Naive thymus-derived CD4-positive, alpha-beta T cell (primary cell): ENCODE results near the gene BMAL1. TPM values are rescaled to one million over a fixed set of nuclear protein-coding genes. Genes with fewer than 3 reads are reported as not detected.

Experiments used
- ATAC-seq: fragments of 150-1000 bp; cut with Tn5 transposase; 2 replicates; pipeline ENCODE4 v1.10.0; 2021; ENCODE audit warnings: mild to moderate bottlenecking, moderate library complexity
- CTCF ChIA-PET: fragments of 350-600 bp; sonication (Branson Sonifier 250); formaldehyde crosslinking; loops from one replicate; lab custom pipeline; 2021; ENCODE audit warnings: antibody characterized with exemption; lab: Charles Lee
- POLR2A ChIA-PET: fragments of 350-600 bp; sonication (Branson Sonifier 250); formaldehyde crosslinking; loops from one replicate; lab custom pipeline; 2021; ENCODE audit warnings: antibody characterized with exemption, inconsistent platforms; lab: Charles Lee
- DNase-seq, 9 donors: peaks; one replicate each; pipeline versions ENCODE4 v3.0.0 to v3.0.0-alpha.2; 2020 to 2022; ENCODE audit warnings: mixed read lengths in 1 of 9
- H3K27ac ChIP-seq: one replicate; pipeline ENCODE4 v1.7.0; 2013; ENCODE audit warnings: mild to moderate bottlenecking, low read depth, low read length, moderate library complexity
- H3K27me3 ChIP-seq, 2 donors: one replicate each; pipeline ENCODE4 v1.7.0; 2013; ENCODE audit warnings: low read length in 2 of 2, mild to moderate bottlenecking in 2 of 2, moderate library complexity in 2 of 2; ENCODE audit not compliant: control insufficient read depth in 2 of 2, insufficient read depth in 2 of 2
- H3K36me3 ChIP-seq, 3 experiments: 1 replicate in 2 of 3; 2 replicates in 1 of 3; pipeline ENCODE4 v1.7.0; 2013; ENCODE audit warnings: low read length in 3 of 3, mild to moderate bottlenecking in 3 of 3, moderate library complexity in 1 of 3; ENCODE audit not compliant: insufficient read depth in 3 of 3, control insufficient read depth in 2 of 3
- H3K4me1 ChIP-seq, 2 donors: one replicate each; pipeline ENCODE4 v1.7.0; 2013; ENCODE audit warnings: low read length in 2 of 2, mild to moderate bottlenecking in 2 of 2, moderate library complexity in 1 of 2; ENCODE audit not compliant: control insufficient read depth in 2 of 2, insufficient read depth in 2 of 2
- H3K4me3 ChIP-seq: 2 replicates; pipeline ENCODE4 v1.7.0; 2013; ENCODE audit warnings: mild to moderate bottlenecking, low read length
- H3K9me3 ChIP-seq, 3 experiments: 1 replicate in 2 of 3; 2 replicates in 1 of 3; pipeline ENCODE4 v1.7.0; 2013; ENCODE audit warnings: low read length in 3 of 3; ENCODE audit not compliant: control insufficient read depth in 2 of 3
- H3K27ac Mint-ChIP-seq, 9 donors: one replicate each; pipeline ENCODE4 v1.8.0; 2020 to 2022; ENCODE audit warnings: mixed read lengths in 9 of 9, mild to moderate bottlenecking in 8 of 9, moderate library complexity in 5 of 9, inconsistent platforms in 2 of 9
- H3K27me3 Mint-ChIP-seq, 5 donors: one replicate each; pipeline ENCODE4 v1.8.0; 2021 to 2022; ENCODE audit warnings: mixed read lengths in 5 of 5, mild to moderate bottlenecking in 1 of 5
- H3K36me3 Mint-ChIP-seq, 5 donors: one replicate each; pipeline ENCODE4 v1.8.0; 2020 to 2022; ENCODE audit warnings: mixed read lengths in 5 of 5, mild to moderate bottlenecking in 3 of 5, inconsistent platforms in 1 of 5
- H3K4me1 Mint-ChIP-seq, 7 donors: one replicate each; pipeline ENCODE4 v1.8.0; 2020 to 2022; ENCODE audit warnings: mixed read lengths in 7 of 7, mild to moderate bottlenecking in 3 of 7, inconsistent platforms in 1 of 7
- H3K4me3 Mint-ChIP-seq, 10 donors: one replicate each; pipeline ENCODE4 v1.8.0; 2020 to 2022; ENCODE audit warnings: mild to moderate bottlenecking in 10 of 10, mixed read lengths in 10 of 10, moderate library complexity in 6 of 10, inconsistent platforms in 2 of 10
- H3K9me3 Mint-ChIP-seq, 11 donors: one replicate each; pipeline ENCODE4 v1.8.0; 2020 to 2022; ENCODE audit warnings: mixed read lengths in 11 of 11, mild to moderate bottlenecking in 4 of 11, inconsistent platforms in 1 of 11, moderate library complexity in 1 of 11
- intact Hi-C, 2 donors: fragments of 100-400 bp; cut with micrococcal nuclease; formaldehyde crosslinking; loops; one replicate each; pipeline ENCODE4 v1.15.1; 2023
- polyA plus RNA-seq, 2 donors: library from polyadenylated mRNA; unstranded; fragments of 300-500 nt; fragmentation: Illumina TruSeq; gene quantifications; one replicate each; pipeline ENCODE4 v1.2.3, GENCODE V29; 2021
- total RNA-seq, 6 experiments: library from RNA in 5 of 6; stranded (reverse) in 5 of 6; gene quantifications; 1 replicate in 5 of 6; 2 replicates in 1 of 6; pipeline ENCODE4 v1.2.3 and lab custom pipeline; 2021 to 2026

BMAL1 gene
- total and polyA plus RNA-seq, 7 experiments from 2014 or later, result 12.8 to 88.3 (median 47.9) TPM

- ATAC-seq (no peak), DNase-seq (no peak)
- Mint-ChIP-seq H3K4me3 (no peak overlapping the region), H3K36me3 (peaks cover 5 to 10% (median 8%) of the 10 kb centered on the region in 5 donors), H3K27me3 (no peaks in the 10 kb centered on the region), H3K27ac (peak overlapping the region in 2 of 9 donors; percentile 30 to 51), H3K9me3 (no peaks in the 10 kb centered on the region), H3K4me1 (peaks cover 41 to 81% (median 62%) of the 10 kb centered on the region in 7 donors)
- peaks cover 11 to 18% of the 10 kb centered on the region in 2 donors for H3K4me1 ChIP-seq
- no peak overlapping the region for H3K27ac ChIP-seq
- H3K27me3 ChIP-seq, result no peaks in the 10 kb centered on the region
- CTCF ChIA-PET, result interaction anchor here (0.6 to 2.1 kb wide), 3 partner anchors 15 to 42 kb away, joined by 3 to 5 read pairs (median 3); no protein-coding TSS in a partner anchor
- H3K9me3 ChIP-seq, result no peaks in the 10 kb centered on the region
- H3K36me3 ChIP-seq, result peaks cover 0 to 4% (median 0%) of the 10 kb centered on the region in 3 experiments
- intact Hi-C loops, result no loop called here
- no peak overlapping the region for H3K4me3 ChIP-seq
- POLR2A ChIA-PET, result no interaction called here
Measured at GRCh38 chr11:13320688-13321087, 43.1 kb downstream of the BMAL1 start.

DNA sequence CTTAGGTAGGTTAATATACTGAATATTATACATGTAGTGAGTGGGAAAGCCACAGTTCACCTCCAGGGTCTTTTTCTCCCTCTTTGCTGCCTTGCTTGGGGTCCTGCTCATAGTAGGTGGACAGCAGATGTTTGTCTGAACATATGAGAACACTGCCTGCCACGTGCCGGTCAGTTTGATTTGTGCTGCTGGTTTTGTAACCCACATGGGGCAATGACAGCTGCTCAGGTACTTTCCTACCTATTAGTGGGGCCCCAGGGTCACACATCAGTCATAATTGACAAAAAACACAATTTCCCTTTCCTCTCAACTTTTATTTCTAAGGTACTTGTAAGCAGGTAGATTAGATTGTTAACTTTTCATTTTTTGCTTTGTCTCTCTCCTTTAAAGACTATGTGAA is 43.8 kb downstream of the BMAL1 start:
- ATAC-seq (no peak), DNase-seq (no peak)
- ChIA-PET CTCF (interaction anchor here (0.6 kb wide), 1 partner anchor 28 kb away, joined by 3 read pairs; no protein-coding TSS in a partner anchor), POLR2A (no interaction called here)
- Histone ChIP-seq H3K4me3 (no peak overlapping the region), H3K27me3 (no peaks in the 10 kb centered on the region), H3K36me3 (peaks cover 0 to 4% (median 0%) of the 10 kb centered on the region in 3 experiments), H3K4me1 (peaks cover 11 to 18% of the 10 kb centered on the region in 2 donors), H3K27ac (no peak overlapping the region), H3K9me3 (no peaks in the 10 kb centered on the region)
- H3K27ac Mint-ChIP-seq, result peak overlapping the region in 5 of 9 donors; percentile 4 to 80 (median 47)
- intact Hi-C loops, result no loop called here
- H3K27me3 Mint-ChIP-seq, result no peaks in the 10 kb centered on the region
- peaks cover 35 to 74% (median 54%) of the 10 kb centered on the region in 7 donors for H3K4me1 Mint-ChIP-seq
- H3K9me3 Mint-ChIP-seq, result no peaks in the 10 kb centered on the region
- peaks cover 5 to 14% (median 10%) of the 10 kb centered on the region in 5 donors for H3K36me3 Mint-ChIP-seq
- no peak overlapping the region for H3K4me3 Mint-ChIP-seq

DNA sequence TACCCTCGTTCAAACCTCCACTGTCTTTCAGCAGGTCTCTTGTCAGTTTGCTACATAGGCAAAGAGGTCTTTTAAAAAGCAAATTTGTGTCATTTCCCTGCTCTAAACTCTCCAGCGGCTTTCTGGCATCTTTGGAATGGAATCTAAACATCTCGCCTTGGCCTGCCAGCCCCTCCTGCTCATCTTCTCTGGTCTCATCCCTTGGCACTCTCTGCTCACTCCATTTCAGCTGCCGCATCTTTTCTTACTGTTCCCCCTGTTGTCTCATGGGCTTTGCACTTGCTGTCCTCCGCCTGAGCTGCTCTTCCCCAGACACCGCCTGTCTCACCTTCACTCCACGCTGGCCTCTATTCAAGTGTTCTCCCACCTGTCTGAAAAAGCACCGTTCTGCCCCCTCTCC is 46.6 kb downstream of the BMAL1 start:
- Histone ChIP-seq H3K4me3 (no peak overlapping the region), H3K27me3 (no peaks in the 10 kb centered on the region), H3K27ac (no peak overlapping the region), H3K9me3 (no peaks in the 10 kb centered on the region), H3K36me3 (peaks cover 0 to 4% (median 0%) of the 10 kb centered on the region in 3 experiments), H3K4me1 (peaks cover 0 to 4% of the 10 kb centered on the region in 2 donors)
- ChIA-PET CTCF (no interaction called here), POLR2A (no interaction called here)
- intact Hi-C loops, result no loop called here
- DNase-seq (no peak), ATAC-seq (no peak)
- peaks cover 5 to 33% (median 23%) of the 10 kb centered on the region in 5 donors for H3K36me3 Mint-ChIP-seq
- H3K4me3 Mint-ChIP-seq, result no peak overlapping the region
- no peaks in the 10 kb centered on the region for H3K27me3 Mint-ChIP-seq
- peaks cover 27 to 64% (median 34%) of the 10 kb centered on the region in 7 donors for H3K4me1 Mint-ChIP-seq
- peak overlapping the region in 3 of 9 donors; percentile 25 to 71 (median 71) for H3K27ac Mint-ChIP-seq
- H3K9me3 Mint-ChIP-seq, result no peaks in the 10 kb centered on the region

DNA sequence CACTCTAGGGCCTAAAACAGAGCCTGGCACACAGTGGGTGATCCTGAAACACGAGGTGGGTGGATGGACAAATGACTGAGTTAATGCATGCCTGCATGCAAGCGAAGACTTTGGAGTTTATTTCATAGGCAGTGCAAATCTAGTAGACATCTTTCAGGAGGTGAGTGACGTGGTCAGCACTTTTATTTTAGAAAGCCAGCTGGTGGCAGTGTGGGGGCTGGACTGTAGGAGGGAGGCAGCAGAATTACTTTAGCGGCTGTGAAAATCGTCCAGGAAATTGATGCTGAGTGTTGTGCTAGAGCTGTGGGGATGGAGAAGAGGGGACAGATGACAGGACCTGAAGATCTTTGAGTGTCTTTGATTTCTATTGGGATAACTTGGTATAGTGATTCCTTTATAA is 47.1 kb downstream of the BMAL1 start:
- intact Hi-C loops, result no loop called here
- Histone ChIP-seq H3K27me3 (no peaks in the 10 kb centered on the region), H3K36me3 (peaks cover 0 to 4% (median 0%) of the 10 kb centered on the region in 3 experiments), H3K4me1 (no peaks in the 10 kb centered on the region), H3K27ac (no peak overlapping the region), H3K4me3 (no peak overlapping the region), H3K9me3 (no peaks in the 10 kb centered on the region)
- ATAC-seq (no peak), DNase-seq (no peak)
- ChIA-PET CTCF (no interaction called here), POLR2A (no interaction called here)
- H3K36me3 Mint-ChIP-seq, result peaks cover 5 to 38% (median 23%) of the 10 kb centered on the region in 5 donors
- H3K9me3 Mint-ChIP-seq, result no peaks in the 10 kb centered on the region
- no peaks in the 10 kb centered on the region for H3K27me3 Mint-ChIP-seq
- H3K27ac Mint-ChIP-seq, result peak overlapping the region in 4 of 9 donors; percentile 6 to 71 (median 30)
- peaks cover 29 to 68% (median 37%) of the 10 kb centered on the region in 7 donors for H3K4me1 Mint-ChIP-seq
- peak overlapping the region in 1 of 10 donors; percentile 1 for H3K4me3 Mint-ChIP-seq

GRCh38 chr11:13327421-13327820 is 49.8 kb downstream of the BMAL1 start:
- Mint-ChIP-seq H3K36me3 (peaks cover 3 to 41% (median 23%) of the 10 kb centered on the region in 5 donors), H3K27ac (peak overlapping the region in 3 of 9 donors; percentile 0 to 47 (median 32)), H3K4me3 (no peak overlapping the region), H3K4me1 (peaks cover 30 to 71% (median 40%) of the 10 kb centered on the region in 7 donors), H3K9me3 (no peaks in the 10 kb centered on the region), H3K27me3 (no peaks in the 10 kb centered on the region)
- Histone ChIP-seq H3K36me3 (peaks cover 0 to 4% (median 0%) of the 10 kb centered on the region in 3 experiments), H3K27ac (no peak overlapping the region), H3K4me1 (no peaks in the 10 kb centered on the region), H3K9me3 (no peaks in the 10 kb centered on the region), H3K27me3 (no peaks in the 10 kb centered on the region), H3K4me3 (no peak overlapping the region)
- DNase-seq (no peak), ATAC-seq (no peak)
- CTCF ChIA-PET, result no interaction called here
- intact Hi-C loops, result no loop called here
- POLR2A ChIA-PET, result no interaction called here

GRCh38 chr11:13328286-13328685 is 50.7 kb downstream of the BMAL1 start:
- intact Hi-C loops, result no loop called here
- POLR2A ChIA-PET, result no interaction called here
- H3K4me3 ChIP-seq, result no peak overlapping the region
- Mint-ChIP-seq H3K27ac (no peak overlapping the region), H3K4me1 (peaks cover 30 to 73% (median 44%) of the 10 kb centered on the region in 7 donors), H3K27me3 (no peaks in the 10 kb centered on the region), H3K4me3 (no peak overlapping the region), H3K9me3 (no peaks in the 10 kb centered on the region), H3K36me3 (peaks cover 2 to 41% (median 23%) of the 10 kb centered on the region in 5 donors)
- DNase-seq, result no peak
- H3K27ac ChIP-seq, result no peak overlapping the region
- no peak for ATAC-seq
- H3K9me3 ChIP-seq, result no peaks in the 10 kb centered on the region
- H3K36me3 ChIP-seq, result peaks cover 0 to under 1% (median 0%) of the 10 kb centered on the region in 3 experiments
- CTCF ChIA-PET, result no interaction called here
- peaks cover 0 to 3% of the 10 kb centered on the region in 2 donors for H3K4me1 ChIP-seq
- H3K27me3 ChIP-seq, result no peaks in the 10 kb centered on the region
